C4-2B (cell line): ENCODE measurements around the gene RNPEPL1.

Experiments
- CTCF ChIP-seq: fragments of 450-650 bp; conservative IDR thresholded peaks from 2 replicates; pipeline ENCODE4 v1.5.1; 2017; ENCODE audit warnings: mild to moderate bottlenecking
- ZFX ChIP-seq: fragments of 450-650 bp; IDR thresholded peaks from 2 replicates; pipeline ENCODE4 v1.6.1; 2017

GRCh38 chr2:240582781-240583180 is 14.5 kb downstream of the RNPEPL1 start:
- TF ChIP-seq CTCF (no peak), ZFX (no peak)
